H1 (cell line): ENCODE results near the gene GNLY. TPM values are rescaled to one million over a fixed set of nuclear protein-coding genes. Genes with fewer than 3 reads are reported as not detected.

Source experiments
- CTCF ChIA-PET: fragments of 300-600 bp; sonication (Branson Sonifier 250); formaldehyde crosslinking; loops from one replicate; lab custom pipeline; 2021; ENCODE audit not compliant: partially characterized antibody; lab: Charles Lee
- POLR2A ChIA-PET: fragments of 300-600 bp; sonication (Branson Sonifier 250); formaldehyde crosslinking; loops from one replicate; lab custom pipeline; 2021; ENCODE audit warnings: inconsistent platforms; ENCODE audit not compliant: partially characterized antibody; lab: Charles Lee
- DNase-seq, 2 experiments: peaks; one replicate each; pipeline versions ENCODE4 v3.0.0 to v3.0.0-alpha.2; 2010 to 2022; ENCODE audit warnings: low spot score in 2 of 2, low read depth in 1 of 2, mixed read lengths in 1 of 2
- FAIRE-seq: peaks from 2 replicates; lab custom pipeline; 2011; peaks lifted over from hg19 to GRCh38; lab: Jason Lieb, UNC
- H2AFZ ChIP-seq: 2 replicates; pipeline ENCODE4 v1.8.1; 2012; ENCODE audit warnings: low read length, inconsistent platforms
- H2AK5ac ChIP-seq: 2 replicates; pipeline ENCODE4 v1.6.1; 2013; ENCODE audit warnings: low read depth, low read length
- H2BK120ac ChIP-seq: replicated peaks from 2 replicates; pipeline ENCODE3; 2013; ENCODE audit warnings: low read depth, low read length, inconsistent platforms
- H2BK12ac ChIP-seq: 2 replicates; pipeline ENCODE4 v1.6.1; 2013; ENCODE audit warnings: low read depth, low read length
- H2BK15ac ChIP-seq: 2 replicates; pipeline ENCODE4 v1.6.1; 2013; ENCODE audit warnings: low read length
- H2BK20ac ChIP-seq: 2 replicates; pipeline ENCODE4 v1.6.1; 2013; ENCODE audit warnings: low read length
- H2BK5ac ChIP-seq: 2 replicates; pipeline ENCODE4 v1.6.1; 2013; ENCODE audit warnings: low read depth, low read length
- H3K14ac ChIP-seq: 2 replicates; pipeline ENCODE4 v1.6.1; 2013; ENCODE audit warnings: inconsistent platforms; ENCODE audit not compliant: insufficient read length
- H3K18ac ChIP-seq: 2 replicates; pipeline ENCODE4 v1.6.1; 2013; ENCODE audit warnings: low read length; ENCODE audit errors: extremely low read depth
- H3K23ac ChIP-seq: 2 replicates; pipeline ENCODE4 v1.6.1; 2013; ENCODE audit warnings: inconsistent platforms; ENCODE audit not compliant: insufficient read length
- H3K23me2 ChIP-seq: 2 replicates; pipeline ENCODE4 v1.6.1; 2013; ENCODE audit warnings: low read depth, low read length
- H3K27ac ChIP-seq: 2 replicates; pipeline ENCODE4 v1.6.1; 2011; ENCODE audit warnings: low read depth, low read length, inconsistent platforms
- H3K27me3 ChIP-seq, 4 experiments: replicated peaks in 1 of 4; 1 replicate in 1 of 4; 2 replicates in 3 of 4; pipeline versions ENCODE4 v1.6.1 to v1.8.1; 2011 to 2013; ENCODE audit warnings: low read length in 3 of 4, mild to moderate bottlenecking in 3 of 4, inconsistent platforms in 2 of 4, mixed read lengths in 2 of 4, moderate library complexity in 1 of 4; ENCODE audit not compliant: control insufficient read depth in 3 of 4, insufficient read depth in 3 of 4; ENCODE audit errors: extremely low read depth in 1 of 4
- H3K36me3 ChIP-seq, 4 experiments: 2 replicates each; pipeline versions ENCODE4 v1.6.1 to v1.8.1; 2011 to 2013; ENCODE audit warnings: mild to moderate bottlenecking in 4 of 4, low read length in 3 of 4, moderate library complexity in 2 of 4, control low read depth in 1 of 4, inconsistent platforms in 1 of 4; ENCODE audit not compliant: insufficient read depth in 4 of 4, control insufficient read depth in 2 of 4
- H3K4ac ChIP-seq: replicated peaks from 2 replicates; pipeline ENCODE3; 2013; ENCODE audit warnings: low read length, low read depth, mixed read lengths, inconsistent platforms; ENCODE audit not compliant: insufficient read length
- H3K4me1 ChIP-seq, 4 experiments: replicated peaks in 1 of 4; 1 replicate in 1 of 4; 2 replicates in 3 of 4; pipeline versions ENCODE4 v1.6.1 to v1.8.1; 2011 to 2013; ENCODE audit warnings: low read length in 3 of 4, inconsistent platforms in 2 of 4, mixed read lengths in 1 of 4; ENCODE audit not compliant: insufficient read depth in 4 of 4, control insufficient read depth in 3 of 4
- H3K4me2 ChIP-seq, 2 experiments: 2 replicates each; pipeline versions ENCODE4 v1.6.1 to v1.8.1; 2011 to 2013; ENCODE audit warnings: low read depth in 2 of 2, low read length in 2 of 2, control low read depth in 1 of 2, inconsistent platforms in 1 of 2, mild to moderate bottlenecking in 1 of 2; ENCODE audit not compliant: insufficient read depth in 1 of 2
- H3K4me3 ChIP-seq, 4 experiments: fragments of 200-600, 300-600 bp in 1 of 4; sonication (generic), shearing (Covaris generic), sonication (Bioruptor Twin) in 1 of 4; 2 replicates each; pipeline versions ENCODE4 v1.5.1 to v1.8.1; 2011 to 2016; ENCODE audit warnings: low read length in 4 of 4, low read depth in 3 of 4, control low read depth in 2 of 4, inconsistent platforms in 2 of 4, mild to moderate bottlenecking in 2 of 4, mixed read lengths in 1 of 4, moderate library complexity in 1 of 4; ENCODE audit not compliant: insufficient read depth in 2 of 4; ENCODE audit errors: extremely low read depth in 1 of 4
- H3K56ac ChIP-seq: replicated peaks from 2 replicates; pipeline ENCODE3; 2013; ENCODE audit warnings: low read depth, mild to moderate bottlenecking, mixed read lengths, low read length, inconsistent platforms; ENCODE audit not compliant: insufficient read length
- H3K79me1 ChIP-seq: 2 replicates; pipeline ENCODE4 v1.6.1; 2013; ENCODE audit warnings: low read depth, low read length, control low read depth
- H3K79me2 ChIP-seq, 2 experiments: 2 replicates each; pipeline versions ENCODE4 v1.6.1 to v1.8.1; 2012 to 2013; ENCODE audit warnings: low read length in 2 of 2, mild to moderate bottlenecking in 2 of 2, inconsistent platforms in 1 of 2; ENCODE audit not compliant: insufficient read depth in 2 of 2, control insufficient read depth in 1 of 2
- H3K9ac ChIP-seq, 4 experiments: replicated peaks in 1 of 4; 1 replicate in 1 of 4; 2 replicates in 3 of 4; pipeline versions ENCODE4 v1.6.1 to v1.8.1; 2011 to 2013; ENCODE audit warnings: low read depth in 3 of 4, low read length in 3 of 4, control low read depth in 2 of 4, mild to moderate bottlenecking in 2 of 4, moderate library complexity in 2 of 4, inconsistent platforms in 1 of 4; ENCODE audit errors: extremely low read depth in 1 of 4
- H3K9me3 ChIP-seq, 2 experiments: 2 replicates each; pipeline versions ENCODE4 v1.6.1 to v1.8.1; 2012 to 2013; ENCODE audit warnings: mild to moderate bottlenecking in 2 of 2, moderate library complexity in 2 of 2, control low read depth in 1 of 2, inconsistent platforms in 1 of 2, low read depth in 1 of 2, low read length in 1 of 2, mixed read lengths in 1 of 2; ENCODE audit not compliant: insufficient read depth in 2 of 2
- H4K20me1 ChIP-seq, 2 experiments: replicated peaks in 1 of 2; 2 replicates each; pipeline versions ENCODE3 to v1.8.1; 2011 to 2013; ENCODE audit warnings: inconsistent platforms in 2 of 2, low read length in 2 of 2, mild to moderate bottlenecking in 1 of 2; ENCODE audit not compliant: insufficient read depth in 2 of 2, control insufficient read depth in 1 of 2
- H4K5ac ChIP-seq: 2 replicates; pipeline ENCODE4 v1.6.1; 2013; ENCODE audit warnings: low read length, low read depth, mixed read lengths, inconsistent platforms; ENCODE audit not compliant: insufficient read length
- H4K8ac ChIP-seq: 2 replicates; pipeline ENCODE4 v1.8.0; 2013; ENCODE audit warnings: mild to moderate bottlenecking, moderate library complexity, low read length, inconsistent platforms; ENCODE audit not compliant: insufficient read depth; ENCODE audit errors: extremely low read depth
- H4K91ac ChIP-seq: replicated peaks from 2 replicates; pipeline ENCODE3; 2013; ENCODE audit warnings: low read length, mixed read lengths, inconsistent platforms; ENCODE audit not compliant: insufficient read length
- RBBP5 ChIP-seq: IDR thresholded peaks from 2 replicates; pipeline ENCODE4 v1.7.1; 2012; ENCODE audit warnings: low read depth, mild to moderate bottlenecking, inconsistent platforms, low read length, moderate library complexity, borderline replicate concordance
- SUZ12 ChIP-seq: fragments of 200-600 bp; sonication (generic); IDR thresholded peaks from 2 replicates; pipeline ENCODE4 v1.6.1; 2012; ENCODE audit warnings: mild to moderate bottlenecking, inconsistent platforms, low read length, moderate library complexity, mixed read lengths
- YY1 ChIP-seq: IDR thresholded peaks from 2 replicates; pipeline ENCODE4 v1.6.1; 2011; ENCODE audit warnings: low read depth, mild to moderate bottlenecking, low read length
- WGBS, 2 experiments: shearing (Covaris generic) in 1 of 2; methylation state at CpG; one replicate each; pipeline versions ENCODE4 v1.1.6 to v1.1.7; 2013 to 2015; ENCODE audit warnings: low lambda C conversion rate in 2 of 2, mixed read lengths in 2 of 2, inconsistent platforms in 1 of 2, low coverage in 1 of 2, missing lambda C conversion rate in 1 of 2; ENCODE audit not compliant: insufficient replicate concordance in 2 of 2, insufficient coverage in 1 of 2, insufficient read length in 1 of 2; ENCODE audit errors: extremely low coverage in 1 of 2, missing lambda C conversion rate in 1 of 2; 5-methylcytosine and 5-hydroxymethylcytosine counted together
- polyA plus RNA-seq, 7 experiments: library from polyadenylated mRNA; depleted of rRNA in 3 of 7; stranded (reverse) in 5 of 7; unstranded in 2 of 7; fragments of >200 nt in 5 of 7; fragments of 200-250 nt in 2 of 7; gene quantifications; 1 replicate in 5 of 7; 2 replicates in 1 of 7; 4 replicates in 1 of 7; pipeline versions ENCODE4 v1.2.1 to v1.2.3, GENCODE V29; 2011 to 2013; ENCODE audit warnings: missing spikeins in 2 of 7, mixed read lengths in 2 of 7
- total RNA-seq: library from RNA; stranded (reverse); fragmentation: NEBNext Ultra II Directional; extraction: Animal tissue kit (Norgen Biotek cat#: 25700); gene quantifications from 2 replicates; pipeline ENCODE4 v1.2.1, GENCODE V29; 2021
- TF ChIP-seq, protein P1 (sequence below): IDR thresholded peaks from 2 replicates; pipeline ENCODE4 v1.6.1; 2012; ENCODE audit warnings: inconsistent platforms

The GNLY gene
- total and polyA plus RNA-seq, 2 of the 8 experiments (the other 6 are each of a cell fraction or from before 2014, with no cell fraction given) = 0.03 TPM; not detected in 1

DNA sequence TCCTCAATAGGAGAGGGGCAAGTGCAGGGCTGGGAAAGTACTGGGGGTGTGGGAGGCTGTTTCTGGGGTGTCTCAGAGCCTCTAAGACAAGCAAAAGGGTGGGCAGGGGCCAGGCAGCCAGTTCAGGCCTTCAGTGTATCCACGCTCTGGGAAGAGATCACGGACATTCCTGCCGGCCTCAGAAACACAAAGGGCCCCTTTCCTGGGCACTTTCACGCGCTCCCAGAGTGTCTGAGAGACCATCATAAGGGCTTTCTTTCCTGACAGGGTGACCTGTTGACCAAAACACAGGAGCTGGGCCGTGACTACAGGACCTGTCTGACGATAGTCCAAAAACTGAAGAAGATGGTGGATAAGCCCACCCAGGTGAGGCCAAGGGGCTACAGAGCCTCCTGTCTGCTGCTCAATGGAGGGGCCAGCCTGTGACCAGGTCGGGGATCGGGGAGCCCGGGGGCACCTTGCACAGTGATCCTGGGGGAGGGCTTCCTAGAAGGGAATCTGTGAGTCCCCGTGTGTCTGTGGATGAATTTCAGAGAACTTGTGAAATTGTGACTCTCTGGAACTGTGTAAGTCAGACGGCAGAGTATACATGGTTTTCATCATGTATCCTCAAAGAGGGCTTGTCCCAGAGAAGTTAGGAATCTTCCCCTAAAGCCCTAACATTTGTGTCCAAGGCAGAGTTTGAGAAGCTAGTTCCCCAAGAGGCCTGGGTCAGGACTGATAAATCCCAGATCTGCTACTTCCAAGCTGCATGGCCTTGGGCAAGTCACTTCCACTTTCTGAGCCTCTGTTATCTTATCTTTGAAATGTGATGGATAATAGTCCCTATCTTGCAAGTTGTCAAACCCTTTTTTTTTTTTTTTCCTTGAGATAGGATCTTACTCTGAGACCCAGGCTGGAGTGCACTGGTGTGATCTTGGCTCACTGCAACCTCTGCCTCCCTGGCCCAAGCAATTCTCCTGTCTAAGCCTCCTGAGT lies 1.8 kb downstream of the GNLY start:
- Histone ChIP-seq H2BK5ac (no peak overlapping the region), H3K23ac (no peak overlapping the region), H4K91ac (no peak overlapping the region), H3K4me3 (no peak overlapping the region), H2BK120ac (no peak overlapping the region), H3K9ac (no peak overlapping the region), H2BK12ac (no peak overlapping the region), H3K79me2 (no peaks in the 10 kb centered on the region), H3K27me3 (no peaks in the 10 kb centered on the region), H3K9me3 (no peaks in the 10 kb centered on the region), H3K4me1 (peaks cover 0 to 5% (median under 1%) of the 10 kb centered on the region in 4 experiments; a peak in 4 of 7 replicates), H3K56ac (no peak overlapping the region), H2AFZ (0 out of 2 replicates have a peak overlapping the region, but pooled peaks have one; percentile 39), H3K36me3 (no peaks in the 10 kb centered on the region), H3K79me1 (no peaks in the 10 kb centered on the region), H3K18ac (no peak overlapping the region), H3K4me2 (no peak overlapping the region), H4K20me1 (no peaks in the 10 kb centered on the region), H2BK20ac (no peak overlapping the region), H2BK15ac (no peak overlapping the region), H2AK5ac (no peak overlapping the region), H4K5ac (no peak overlapping the region), H3K23me2 (no peaks in the 10 kb centered on the region), H3K27ac (no peak overlapping the region), H4K8ac (no peak overlapping the region), H3K4ac (no peak overlapping the region), H3K14ac (no peak overlapping the region)
- ChIA-PET POLR2A (interaction anchor here (1.7 kb wide), 1 partner anchor 80 kb away, joined by 3 read pairs; the partner anchor contains the start of gene USP39), CTCF (interaction anchor here (0.7 to 6.8 kb wide), 4 partner anchors 9 to 602 kb away, joined by 3 to 49 read pairs (median 16); no protein-coding TSS in a partner anchor)
- no peak for FAIRE-seq
- DNase-seq = no peak
- TF ChIP-seq YY1 (no peak), SUZ12 (no peak), RBBP5 (no peak)
- TF ChIP-seq, protein P1, sequence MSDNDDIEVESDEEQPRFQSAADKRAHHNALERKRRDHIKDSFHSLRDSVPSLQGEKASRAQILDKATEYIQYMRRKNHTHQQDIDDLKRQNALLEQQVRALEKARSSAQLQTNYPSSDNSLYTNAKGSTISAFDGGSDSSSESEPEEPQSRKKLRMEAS = no peak
- WGBS, 2 experiments = 89% methylated on average over 12 of the region's 12 CpGs; no CpG with 5 or more reads in 1 of the 2 experiments
